ENCODE results near the gene LHFPL2. TPM values are rescaled to one million over a fixed set of nuclear protein-coding genes. Genes with fewer than 3 reads are reported as not detected.
A peak's percentile ranks its signal among the peaks of the same experiment; 100 is the strongest.

LHFPL2 gene
- polyA plus RNA-seq, 1 of the 3 experiments (the other 2 are of a cell fraction), result 10.4 TPM

- no peaks in the 10 kb centered on the region for H3K9me3 ChIP-seq
- CTCF ChIA-PET, result interaction anchor here (1.1 to 1.7 kb wide), 3 partner anchors 13 to 72 kb away, joined by 3 read pairs; no protein-coding TSS in a partner anchor
- H3K27ac ChIP-seq (ENCODE audit: low read depth in 2 of 2, low read length in 1 of 2), result peak overlapping the region; percentile 94 to 100
- H3K4me1 ChIP-seq (ENCODE audit: control insufficient read depth in 1 of 2, insufficient read depth in 2 of 2, low read depth in 1 of 2, low read length in 1 of 2), result peaks cover 37 to 45% of the 10 kb centered on the region in 2 experiments
- H2AFZ ChIP-seq (ENCODE audit: low read depth), result no peak overlapping the region
- TF ChIP-seq MEF2A (IDR thresholded peaks at IDR 0.05; ENCODE audit: borderline replicate concordance, low read depth) (no peak), IRF3 (IDR thresholded peaks at IDR 0.05; ENCODE audit: low read depth, low read length) (no peak), FOXM1 (IDR thresholded peaks at IDR 0.05; ENCODE audit: low read depth) (no peak), RAD21 (IDR thresholded peaks at IDR 0.05; ENCODE audit: low read length) (no peak), RCOR1 (IDR thresholded peaks at IDR 0.05; ENCODE audit: low read length) (no peak), TEAD4 (IDR thresholded peaks at IDR 0.05; ENCODE audit: borderline replicate concordance, insufficient read depth) (no peak), MXI1 (IDR thresholded peaks at IDR 0.05; ENCODE audit: low read depth, low read length) (no peak), POLR2AphosphoS5 (IDR thresholded peaks at IDR 0.05; ENCODE audit: low read depth, low read length) (no peak), USF2 (IDR thresholded peaks at IDR 0.05; ENCODE audit: borderline replicate concordance, low read depth, low read length) (no peak), CHD2 (IDR thresholded peaks at IDR 0.05; ENCODE audit: low read length, partially characterized antibody) (no peak)
- peak overlapping the region; percentile 16; the same call in 1 of the 2 replicates for H3K4me2 ChIP-seq
- H4K20me1 ChIP-seq (ENCODE audit: insufficient read depth), result no peaks in the 10 kb centered on the region
- no peak overlapping the region for H3K4me3 ChIP-seq (ENCODE audit: low read depth in 2 of 2, low read length in 1 of 2)
- H3K36me3 ChIP-seq (replicated peaks in 1 of 2; ENCODE audit: control insufficient read depth in 1 of 2, insufficient read depth in 2 of 2, low read length in 1 of 2), result peaks cover 0 to 26% of the 10 kb centered on the region in 2 experiments
- H3K9me2 ChIP-seq, result no peaks in the 10 kb centered on the region
- no peak for DNase-seq
- H3K27me3 ChIP-seq (ENCODE audit: insufficient read depth), result no peaks in the 10 kb centered on the region
- peaks cover 34% of the 10 kb centered on the region for H3F3A ChIP-seq (replicated peaks; ENCODE audit: insufficient read depth)
- WGBS (ENCODE audit: low lambda C conversion rate), result 83% methylated on average over 4 of the region's 4 CpGs
- POLR2A ChIA-PET, result no interaction called here
- peak overlapping the region; percentile 47; the same call in 1 of the 2 replicates for H3K9ac ChIP-seq
- H3K79me2 ChIP-seq (ENCODE audit: insufficient read depth), result peaks cover 61% of the 10 kb centered on the region
Observed at GRCh38 chr5:78587081-78587774, 61.3 kb downstream of the LHFPL2 start.

GRCh38 chr5:78586251-78586650, 62.3 kb downstream of the LHFPL2 start:
- peak overlapping the region; percentile 47 for H3K9ac ChIP-seq
- POLR2A ChIA-PET, result no interaction called here
- DNase-seq, result no peak
- no peak for TF ChIP-seq ZBTB33 (IDR thresholded peaks at IDR 0.05; ENCODE audit: borderline replicate concordance, low read depth)
- peak; percentile 30; the same call in 1 of the 2 replicates for TF ChIP-seq USF1 (IDR thresholded peaks at IDR 0.05; ENCODE audit: borderline replicate concordance, low read depth)
- no peak for TF ChIP-seq ELF1 (IDR thresholded peaks at IDR 0.05)
- TF ChIP-seq PBX3 (IDR thresholded peaks at IDR 0.05), result peak; percentile 76
- TF ChIP-seq MAX (IDR thresholded peaks at IDR 0.05; ENCODE audit: low read depth), result peak; percentile 65; the same call in 1 of the 2 replicates
- peak; percentile 95 for TF ChIP-seq JUND (IDR thresholded peaks at IDR 0.05)
- TF ChIP-seq EP300 (IDR thresholded peaks at IDR 0.05; ENCODE audit: borderline replicate concordance in 1 of 2, low read depth in 1 of 2, low read length in 1 of 2), result peak in 1 of 2 experiments; percentile 68; a peak in 1 of 4 replicates
- TF ChIP-seq FOSL2 (IDR thresholded peaks at IDR 0.05; ENCODE audit: borderline replicate concordance, low read depth), result peak; percentile 93
- peak; percentile 72 for TF ChIP-seq NFIC (IDR thresholded peaks at IDR 0.05; ENCODE audit: borderline replicate concordance)
- 0 out of 2 replicates have a peak, but pooled peaks have one; percentile 45 for TF ChIP-seq FOXM1 (IDR thresholded peaks at IDR 0.05; ENCODE audit: low read depth)
- TF ChIP-seq POLR2AphosphoS5 (IDR thresholded peaks at IDR 0.05; ENCODE audit: low read depth, low read length), result peak; percentile 55
- 0 out of 2 replicates have a peak, but pooled peaks have one; percentile 23 for TF ChIP-seq TEAD4 (IDR thresholded peaks at IDR 0.05; ENCODE audit: borderline replicate concordance, insufficient read depth)
- TF ChIP-seq TCF12 (IDR thresholded peaks at IDR 0.05), result peak; percentile 94
- TF ChIP-seq FOXJ3 (CRISPR knock-in tag; IDR thresholded peaks at IDR 0.05), result no peak

More at GRCh38 chr5:78586251-78586650, 62.3 kb downstream of the LHFPL2 start:
- peaks cover 0 to 26% of the 10 kb centered on the region in 2 experiments for H3K36me3 ChIP-seq (replicated peaks in 1 of 2; ENCODE audit: control insufficient read depth in 1 of 2, insufficient read depth in 2 of 2, low read length in 1 of 2)
- peak overlapping the region; percentile 19; the same call in 1 of the 2 replicates for H3K4me2 ChIP-seq
- peaks cover 61% of the 10 kb centered on the region for H3K79me2 ChIP-seq (ENCODE audit: insufficient read depth)
- CTCF ChIA-PET, result interaction anchor here (0.7 kb wide), 1 partner anchor 19 kb away, joined by 3 read pairs; no protein-coding TSS in a partner anchor
- H3K4me1 ChIP-seq (ENCODE audit: control insufficient read depth in 1 of 2, insufficient read depth in 2 of 2, low read depth in 1 of 2, low read length in 1 of 2), result peaks cover 27 to 36% of the 10 kb centered on the region in 2 experiments
- WGBS (ENCODE audit: low lambda C conversion rate), result 23% methylated on average over 6 of the region's 6 CpGs
- H4K20me1 ChIP-seq (ENCODE audit: insufficient read depth), result no peaks in the 10 kb centered on the region
- peaks cover 34% of the 10 kb centered on the region for H3F3A ChIP-seq (replicated peaks; ENCODE audit: insufficient read depth)
- H3K27ac ChIP-seq (ENCODE audit: low read depth in 2 of 2, low read length in 1 of 2), result peak overlapping the region; percentile 94 to 100
- no peaks in the 10 kb centered on the region for H3K27me3 ChIP-seq (ENCODE audit: insufficient read depth)
- no peaks in the 10 kb centered on the region for H3K9me2 ChIP-seq
- no peaks in the 10 kb centered on the region for H3K9me3 ChIP-seq
- H2AFZ ChIP-seq (ENCODE audit: low read depth), result no peak overlapping the region
- H3K4me3 ChIP-seq (ENCODE audit: low read depth in 2 of 2, low read length in 1 of 2), result no peak overlapping the region
